HPDE6-E6E7 (cell line): ENCODE measurements around the gene ACLY.

Experiments used
- DNase-seq: peaks from one replicate; pipeline ENCODE4 v3.0.0; 2011; ENCODE audit warnings: missing footprints; ENCODE audit errors: extremely low spot score

The ACLY gene

GRCh38 chr17:41918314-41919164 is at the start of gene ACLY:
TSS of gene ACLY (minus strand) at chr17:41918951. CDS start at chr17:41913873, 5,078 bp downstream.
- peak; percentile 98 for DNase-seq

GRCh38 chr17:41967921-41968578 is 49.3 kb upstream of the ACLY start:
- no peak for DNase-seq

- no peak for DNase-seq
Observed at GRCh38 chr17:41967141-41967920, 48.6 kb upstream of the ACLY start.

- DNase-seq = peak; percentile 87
Observed at GRCh38 chr17:41966463-41967140, 47.9 kb upstream of the ACLY start, which contains the start of gene CNP. TSS of gene CNP (plus strand) at chr17:41966795. CDS start at chr17:41966885, 90 bp downstream.

GRCh38 chr17:41965694-41966462 is 47.1 kb upstream of the ACLY start:
- DNase-seq = peak; percentile 96

- peak; percentile 62 for DNase-seq
Observed at GRCh38 chr17:41962768-41963434, 44.1 kb upstream of the ACLY start.

- no peak for DNase-seq
Observed at GRCh38 chr17:41962111-41962510, 43.4 kb upstream of the ACLY start.

- peak; percentile 44 for DNase-seq
Observed at GRCh38 chr17:41959336-41960095, 40.8 kb upstream of the ACLY start.

- DNase-seq = no peak
Observed at GRCh38 chr17:41959030-41959335, 40.2 kb upstream of the ACLY start.

- no peak for DNase-seq
Observed at GRCh38 chr17:41957869-41958439, 39.2 kb upstream of the ACLY start.

- DNase-seq = no peak
Observed at GRCh38 chr17:41957031-41957868, 38.5 kb upstream of the ACLY start.

- no peak for DNase-seq
Observed at GRCh38 chr17:41956522-41956921, 37.8 kb upstream of the ACLY start.

GRCh38 chr17:41948762-41949460 is 30.2 kb upstream of the ACLY start:
- no peak for DNase-seq

- DNase-seq = no peak
Observed at GRCh38 chr17:41944943-41945342, 26.2 kb upstream of the ACLY start.

GRCh38 chr17:41943492-41943891 is 24.7 kb upstream of the ACLY start:
- no peak for DNase-seq

GRCh38 chr17:41942626-41943373 is 24.0 kb upstream of the ACLY start:
- no peak for DNase-seq

- DNase-seq = no peak
Observed at GRCh38 chr17:41941168-41941567, 22.4 kb upstream of the ACLY start.
